Activated CD4-positive, alpha-beta T cell treated with anti-CD3 and anti-CD28 coated beads for 48 hours (primary cell): ENCODE results near the gene HTR5A.

Source experiments
- DNase-seq: peaks from one replicate; pipeline ENCODE4 v3.0.0-alpha.2; 2020

HTR5A gene

DNA sequence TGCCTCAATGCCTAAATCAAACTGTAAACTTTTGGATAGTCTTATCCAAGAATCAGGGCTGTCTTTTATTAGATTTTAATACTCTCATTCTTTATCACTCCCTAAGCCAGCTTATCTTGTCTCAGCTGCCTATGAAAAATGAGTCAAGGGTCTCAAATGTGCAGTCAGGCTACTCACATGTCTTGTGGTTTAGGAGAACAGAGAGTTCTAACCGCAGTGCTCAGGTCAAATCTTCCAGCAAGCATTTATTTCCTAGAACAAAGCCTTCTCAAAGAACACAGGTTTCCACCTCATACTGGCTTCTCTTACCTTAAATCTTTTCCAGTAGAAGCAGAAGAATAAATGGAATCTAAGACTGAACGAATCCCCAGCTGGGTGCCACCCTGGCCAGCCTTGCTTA lies 23.5 kb downstream of the HTR5A start:
- no peak for DNase-seq

DNA sequence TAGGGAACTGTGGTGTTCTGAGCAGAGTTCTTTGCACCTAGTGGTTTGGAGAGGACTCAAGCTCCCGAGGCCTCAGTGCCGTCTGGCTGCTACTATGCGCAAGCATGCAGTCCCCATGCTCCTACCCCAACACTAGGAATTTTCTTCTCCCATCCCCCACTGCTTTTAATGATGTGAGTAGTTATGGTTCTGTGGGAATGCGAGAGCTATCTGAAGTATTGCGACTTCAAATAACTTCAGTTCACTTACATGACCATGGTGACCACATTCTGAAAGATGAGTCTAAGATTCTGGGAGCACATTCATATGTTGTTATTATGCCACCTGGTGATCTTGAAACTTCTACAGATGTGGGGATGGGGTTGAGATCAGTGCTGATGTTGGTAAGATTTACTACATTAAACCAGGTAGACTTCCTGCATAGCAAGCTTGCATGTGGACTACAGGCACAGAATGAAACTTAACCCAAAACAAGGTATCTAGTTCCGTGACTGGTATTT lies 24.6 kb downstream of the HTR5A start:
- DNase-seq = no peak

DNA sequence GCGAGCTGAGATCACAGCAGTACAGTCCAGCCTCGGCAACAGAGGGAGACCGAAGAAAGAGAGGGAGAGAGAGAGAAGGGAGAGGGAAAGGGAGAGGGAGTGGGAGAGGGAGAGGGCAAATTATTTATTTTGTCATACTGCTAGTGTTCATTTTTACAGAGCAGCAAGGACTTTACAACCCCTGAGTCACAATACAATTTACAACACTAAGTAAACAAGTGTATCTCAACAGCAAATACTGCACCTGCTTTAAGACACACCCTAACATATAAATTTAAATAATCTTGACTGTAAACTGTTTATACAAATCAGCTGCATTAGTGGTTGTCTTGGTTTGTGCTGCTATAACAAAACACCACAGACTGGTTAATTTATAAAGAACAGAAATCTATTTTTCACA lies 27.2 kb downstream of the HTR5A start:
- no peak for DNase-seq

DNA sequence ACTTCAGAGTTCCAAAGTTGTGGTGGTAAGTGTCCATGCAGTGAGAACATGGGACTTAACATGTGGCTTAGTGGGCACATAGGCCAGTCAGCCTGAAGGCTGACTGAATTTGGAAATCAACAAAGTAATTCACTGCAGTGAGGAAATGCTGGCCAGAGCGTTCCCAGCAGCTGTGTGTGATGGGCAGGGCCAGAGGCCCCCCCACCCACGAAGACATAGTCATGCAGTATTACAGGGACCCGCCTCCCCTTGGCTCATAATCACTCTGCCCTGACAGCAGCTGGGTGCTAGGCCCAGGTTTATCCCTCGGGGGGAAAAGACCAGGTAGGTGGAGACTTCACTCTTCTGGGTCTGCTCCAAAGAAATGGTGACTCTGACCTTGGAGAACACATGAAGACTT lies 33.7 kb downstream of the HTR5A start:
- no peak for DNase-seq

DNA sequence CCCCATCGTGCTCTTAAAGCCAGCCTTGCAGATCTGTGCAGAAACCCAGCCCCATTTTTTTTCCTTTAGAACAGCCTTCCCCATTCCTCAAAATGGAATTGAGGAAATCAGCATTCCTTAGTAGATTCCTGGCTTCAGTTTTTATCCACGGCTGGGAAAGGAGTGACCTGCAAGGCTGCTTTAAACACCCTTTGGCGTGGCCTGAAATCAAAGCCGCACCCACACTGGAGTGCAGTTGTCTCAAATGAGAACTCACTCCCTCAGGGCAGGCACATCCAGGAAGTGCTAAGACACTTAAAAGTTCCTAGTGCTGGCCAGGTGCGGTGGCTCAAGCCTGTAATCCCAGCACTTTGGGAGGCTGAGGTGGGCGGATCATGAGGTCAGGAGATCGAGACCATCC lies 34.8 kb downstream of the HTR5A start:
- no peak for DNase-seq

DNA sequence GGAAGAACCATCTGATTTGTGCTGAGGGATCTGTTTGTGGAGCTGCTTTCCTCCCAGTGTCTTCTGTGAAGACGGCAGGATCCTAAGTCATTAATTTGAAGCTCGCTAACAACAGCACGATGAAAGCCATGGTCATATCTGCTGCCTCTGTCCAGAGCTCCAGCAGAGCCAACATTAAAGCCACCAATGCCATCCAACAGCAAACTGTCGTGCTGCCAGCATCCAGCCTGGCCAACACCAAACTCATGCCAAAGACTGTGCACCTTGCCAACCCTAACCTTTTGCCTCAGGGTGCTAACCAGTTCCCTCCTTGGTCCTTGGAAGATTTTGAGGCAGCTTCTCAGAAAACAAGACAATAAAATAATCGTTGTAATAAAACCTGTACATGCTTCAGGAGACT lies 36.2 kb downstream of the HTR5A start:
- DNase-seq = no peak

DNA sequence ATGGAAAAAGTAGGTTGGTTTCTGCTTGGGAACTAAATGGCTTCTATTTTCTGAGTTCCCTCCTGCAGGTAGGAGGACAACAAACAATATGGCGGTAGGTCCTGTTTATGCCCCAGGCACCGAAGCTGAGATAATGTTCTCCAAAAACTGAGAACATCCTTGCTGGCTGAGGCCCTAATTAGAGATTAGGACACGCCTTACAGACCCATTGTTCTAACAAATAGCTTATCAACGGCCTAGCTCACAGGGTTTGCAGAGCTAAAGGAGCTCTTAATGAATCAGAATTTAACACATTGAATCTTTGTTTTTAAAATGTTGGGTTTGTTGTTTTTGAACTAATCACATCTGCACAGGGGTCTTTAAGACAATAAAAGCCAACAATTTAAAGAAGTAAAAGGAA lies 37.0 kb downstream of the HTR5A start:
- no peak for DNase-seq

DNA sequence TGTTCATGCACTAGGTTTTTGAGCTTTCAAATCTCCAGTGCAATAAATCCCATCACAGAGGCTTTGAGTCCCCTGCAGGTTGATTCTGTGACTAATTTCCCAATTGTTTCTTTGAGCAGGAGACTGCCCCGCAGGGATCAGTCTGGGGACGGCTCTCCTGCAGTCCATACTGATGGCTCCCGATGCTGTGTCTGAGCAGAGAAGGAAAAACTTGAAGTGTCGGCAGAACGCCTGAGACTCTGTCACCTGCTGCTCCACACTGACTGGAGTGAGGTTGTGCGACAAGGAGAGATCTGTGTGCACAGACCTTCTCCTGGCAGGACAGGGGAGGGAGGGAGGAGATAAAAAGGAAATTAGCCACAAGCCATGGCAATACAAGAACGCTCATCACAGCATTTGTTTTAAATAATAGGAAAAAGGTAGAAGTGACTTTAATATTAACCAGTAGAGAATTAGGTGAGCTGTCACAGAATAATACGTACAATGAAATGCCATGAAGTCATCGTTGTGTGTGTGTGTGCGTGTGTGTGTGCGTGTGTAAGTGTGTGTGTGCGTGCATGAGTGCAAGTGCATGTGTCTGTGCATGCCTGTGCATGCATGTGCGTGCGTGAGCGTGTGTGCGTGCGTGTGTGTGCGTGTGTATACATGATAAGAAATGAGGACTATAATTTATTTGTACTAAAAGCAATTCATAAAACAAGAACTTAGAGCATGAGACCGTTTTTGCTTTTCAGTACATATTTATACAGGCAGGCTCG lies 38.2 kb downstream of the HTR5A start:
- DNase-seq = no peak

DNA sequence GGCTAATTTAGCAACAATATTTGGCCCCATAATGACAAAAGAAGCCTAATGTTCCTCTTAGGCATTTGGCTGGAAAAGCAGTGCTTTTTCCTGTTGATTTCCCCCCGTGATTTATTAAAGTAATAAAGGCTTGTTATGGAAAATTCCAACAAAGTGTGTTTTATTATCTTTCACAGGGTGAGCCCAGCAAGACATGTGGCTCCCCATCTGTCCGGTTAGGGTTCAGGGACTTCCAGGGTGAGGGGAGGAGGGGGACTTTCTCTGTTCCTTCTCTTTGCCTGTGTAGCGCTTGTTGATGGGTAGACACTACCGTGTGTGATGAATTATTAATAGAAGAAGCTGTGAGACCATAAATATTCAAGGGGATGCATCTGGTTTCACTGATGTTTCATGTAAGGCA lies 39.0 kb downstream of the HTR5A start:
- DNase-seq = no peak

DNA sequence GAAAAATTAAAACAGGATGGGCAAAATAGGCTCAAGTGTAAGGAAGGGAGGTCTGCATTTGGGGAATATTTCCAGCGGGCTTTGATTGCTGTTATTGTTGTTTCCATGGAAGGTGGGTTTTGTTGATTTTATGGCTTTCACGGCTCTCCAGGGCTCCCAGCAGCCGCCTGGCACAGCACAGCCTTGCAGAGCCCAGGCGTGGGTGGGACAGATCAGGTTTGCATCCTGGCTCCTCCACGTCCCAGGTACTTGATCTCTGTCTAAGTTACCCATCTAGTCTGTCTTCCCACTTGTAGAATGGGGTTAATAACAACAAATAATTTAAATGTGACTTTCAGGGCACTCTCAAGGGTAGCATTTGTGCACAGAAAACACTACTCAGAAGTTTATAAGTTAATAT lies 45.2 kb downstream of the HTR5A start:
- no peak for DNase-seq

DNA sequence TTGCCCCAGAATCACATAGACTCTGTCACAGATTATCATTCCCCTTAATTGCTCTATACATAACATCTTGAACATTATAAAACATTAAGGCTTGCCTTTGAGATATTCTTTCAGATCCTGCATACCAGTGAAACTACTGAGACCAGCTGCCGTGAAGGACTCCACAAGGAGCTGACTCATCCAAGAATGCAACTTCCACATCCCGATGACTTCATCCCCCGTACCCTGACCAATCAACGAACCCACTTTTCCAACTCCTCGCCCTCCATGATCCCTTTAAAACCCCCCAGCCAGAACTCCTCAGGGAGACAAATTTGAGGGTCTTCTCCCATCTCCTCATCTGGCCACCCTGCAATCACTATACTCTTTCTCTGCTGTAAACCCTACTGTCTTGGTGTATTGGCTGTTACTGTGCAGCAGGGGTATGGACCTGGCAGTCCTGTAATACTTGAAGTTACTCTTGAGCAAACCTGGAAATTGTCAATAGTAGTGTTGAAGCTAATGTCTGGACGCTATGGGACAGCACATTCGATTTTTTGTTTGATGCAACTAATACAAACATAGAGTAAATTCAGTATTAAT lies 49.8 kb downstream of the HTR5A start:
- no peak for DNase-seq

DNA sequence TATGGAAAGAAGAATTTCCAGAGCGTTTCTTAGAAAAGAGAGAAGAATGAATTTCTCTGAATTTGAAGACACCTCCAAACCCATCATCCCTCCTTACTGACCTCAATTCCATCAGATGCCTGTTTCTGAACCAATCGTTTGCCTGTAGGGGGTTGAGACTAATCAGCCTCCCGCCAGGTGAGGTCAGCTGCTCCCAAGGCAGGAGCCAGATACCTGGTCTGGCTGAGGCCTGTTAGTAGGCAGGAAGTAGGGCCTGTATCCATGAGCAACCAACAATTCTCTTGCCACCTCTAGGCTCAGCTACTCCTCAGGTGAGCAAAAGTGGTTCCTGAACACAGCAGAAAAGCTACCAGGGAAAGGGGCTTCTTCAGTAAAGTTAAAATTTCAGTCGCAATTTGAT lies 50.3 kb downstream of the HTR5A start:
- DNase-seq = no peak

DNA sequence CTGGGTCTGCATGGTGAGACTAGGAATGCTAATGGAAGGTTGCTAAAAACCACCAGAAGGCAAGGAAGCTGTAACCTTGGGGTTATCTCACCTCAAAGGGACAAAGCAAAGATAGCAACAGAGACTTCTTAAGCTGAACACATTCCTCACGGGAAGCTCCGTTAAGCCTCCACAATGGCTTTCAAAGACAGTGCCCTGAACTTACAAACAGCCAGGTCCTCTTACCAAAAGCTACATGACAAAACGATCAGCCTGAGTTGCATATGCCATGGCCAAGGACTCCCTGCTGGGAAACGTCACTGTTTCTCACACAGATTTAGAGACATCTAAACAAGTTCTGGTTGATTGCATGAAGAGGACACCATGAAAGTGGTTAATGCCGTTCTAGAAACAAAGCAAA lies 52.7 kb downstream of the HTR5A start:
- no peak for DNase-seq

DNA sequence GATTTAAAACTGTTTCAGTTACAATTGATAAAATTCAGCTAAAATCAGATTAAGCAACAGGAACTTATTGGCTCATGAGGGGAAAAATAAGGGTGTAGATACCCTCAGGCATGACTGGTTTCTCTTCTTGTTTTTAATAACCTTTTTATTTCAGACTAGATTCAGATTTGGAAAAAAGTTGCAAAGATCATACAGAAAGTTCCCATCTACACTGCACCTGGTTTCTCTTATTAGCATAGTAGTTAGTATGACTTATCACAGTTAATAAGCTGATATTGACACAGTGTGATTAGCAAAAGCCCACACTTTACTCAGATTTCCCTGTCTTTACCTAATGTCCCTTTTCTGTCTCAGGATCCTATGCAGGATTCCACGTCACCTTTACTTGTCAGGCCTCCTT lies 53.3 kb downstream of the HTR5A start:
- no peak for DNase-seq

DNA sequence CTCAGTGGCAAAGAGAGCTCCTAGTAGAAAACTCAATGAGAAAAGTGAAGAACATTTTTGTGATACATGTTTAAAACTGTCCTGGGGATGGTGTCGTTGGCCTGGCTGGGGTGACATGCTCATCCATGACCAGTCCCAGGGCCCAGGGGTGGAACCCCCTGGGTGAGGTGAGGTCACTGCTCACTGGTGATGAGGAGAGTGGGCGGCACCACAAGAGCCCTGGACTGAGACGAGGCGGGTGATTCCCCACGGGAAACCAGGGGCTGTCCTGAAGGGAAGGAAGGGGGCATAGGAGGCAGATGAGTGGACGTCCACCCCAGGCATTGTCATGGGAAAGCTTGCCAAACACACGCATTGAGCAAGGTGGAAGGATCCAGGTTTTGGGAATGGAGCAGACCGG lies 54.6 kb downstream of the HTR5A start:
- no peak for DNase-seq

DNA sequence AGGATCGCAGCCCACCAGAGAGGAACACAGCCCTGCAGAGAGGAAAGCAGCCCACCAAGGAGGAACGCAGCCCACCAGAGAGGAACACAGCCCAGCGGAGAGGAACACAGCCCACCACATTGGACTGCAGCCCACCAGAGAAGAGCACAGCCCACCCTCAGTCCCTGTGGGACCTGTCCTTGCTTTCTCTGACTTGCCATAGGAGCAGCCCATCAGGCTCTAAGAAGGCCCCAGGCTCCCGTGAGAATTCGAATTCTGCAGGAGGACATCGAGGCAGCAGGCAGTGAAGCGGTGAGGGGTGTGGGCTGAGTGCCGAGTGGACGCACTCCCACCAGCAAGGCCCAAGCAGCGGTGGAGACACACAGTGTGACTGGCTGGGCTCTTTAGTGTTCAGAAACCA lies 59.1 kb downstream of the HTR5A start:
- DNase-seq = no peak

DNA sequence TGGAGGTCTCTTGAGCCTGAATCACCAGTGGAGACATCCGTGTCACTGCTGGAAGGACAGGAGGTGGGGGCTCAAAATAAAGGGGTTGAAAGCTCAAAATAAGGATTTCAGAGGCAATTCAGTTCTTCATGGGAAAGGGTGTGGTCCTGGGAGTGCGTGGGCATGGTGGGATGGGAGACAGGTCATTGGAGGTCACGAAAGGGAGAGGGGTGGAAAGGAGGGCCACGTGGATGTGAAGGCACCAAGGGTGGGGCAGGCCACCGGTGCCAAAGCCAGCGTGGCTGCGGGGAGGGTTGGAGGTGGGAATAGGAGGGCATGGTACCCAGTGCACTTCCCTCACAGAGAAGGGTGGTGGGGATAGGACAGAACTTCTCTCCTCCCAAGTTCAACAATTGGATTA lies 59.7 kb downstream of the HTR5A start:
- DNase-seq = no peak

DNA sequence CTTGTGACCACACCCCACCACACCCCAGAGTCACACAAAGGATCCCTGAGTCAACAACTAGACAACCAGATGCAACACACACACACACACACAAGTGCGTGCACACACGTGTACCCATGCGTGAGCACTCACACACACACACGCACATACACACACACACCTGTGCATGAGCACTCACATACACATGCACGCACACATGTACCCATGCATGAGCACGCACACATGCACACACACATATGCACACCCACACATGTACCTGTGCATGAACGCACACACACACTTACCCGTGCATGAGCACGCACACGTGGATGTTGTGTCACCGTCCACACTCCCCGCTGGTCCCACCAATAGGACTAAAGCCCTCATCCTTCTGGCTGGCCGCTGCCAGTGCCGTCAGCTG lies 60.4 kb downstream of the HTR5A start:
- DNase-seq = no peak

DNA sequence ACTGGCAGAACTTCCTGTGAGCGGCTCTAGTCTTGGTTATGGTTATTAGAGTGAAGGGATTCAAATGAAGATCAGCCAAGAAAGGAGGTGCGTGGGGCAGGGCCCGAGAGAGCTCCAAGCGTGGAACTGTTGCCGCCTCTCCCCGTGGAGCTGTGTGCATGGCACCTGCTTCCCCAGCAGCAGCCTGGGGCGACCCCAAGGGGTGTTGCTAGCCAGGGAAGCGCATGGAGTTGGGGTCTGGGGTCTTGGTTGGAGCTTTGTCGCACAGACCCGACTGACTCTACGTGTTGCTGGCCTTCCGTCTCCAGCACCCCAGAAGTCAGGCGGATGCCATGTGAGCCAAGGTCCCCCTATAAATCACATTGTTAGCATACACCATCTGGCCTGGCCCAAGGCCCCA lies 61.0 kb downstream of the HTR5A start:
- no peak for DNase-seq

DNA sequence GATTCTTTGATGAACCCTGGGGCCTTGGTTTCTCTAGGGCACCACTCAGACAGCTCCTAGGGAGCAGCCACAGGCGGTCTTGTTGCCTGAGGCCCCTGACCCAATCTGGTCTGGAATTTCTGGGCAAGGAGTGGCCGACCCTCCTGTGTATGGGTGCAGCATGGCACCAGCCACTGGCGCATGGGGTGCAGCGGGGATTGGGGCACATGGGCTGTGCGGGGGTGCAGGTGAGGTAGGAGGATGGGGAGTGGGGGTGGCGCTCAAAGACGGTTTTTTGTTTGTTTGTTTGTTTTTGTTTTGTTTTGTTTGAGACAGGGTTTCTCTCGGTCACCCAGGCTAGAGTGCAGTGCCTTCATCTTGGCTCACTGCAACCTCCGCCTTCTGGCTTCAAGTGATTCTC lies 62.3 kb downstream of the HTR5A start:
- DNase-seq = no peak

DNA sequence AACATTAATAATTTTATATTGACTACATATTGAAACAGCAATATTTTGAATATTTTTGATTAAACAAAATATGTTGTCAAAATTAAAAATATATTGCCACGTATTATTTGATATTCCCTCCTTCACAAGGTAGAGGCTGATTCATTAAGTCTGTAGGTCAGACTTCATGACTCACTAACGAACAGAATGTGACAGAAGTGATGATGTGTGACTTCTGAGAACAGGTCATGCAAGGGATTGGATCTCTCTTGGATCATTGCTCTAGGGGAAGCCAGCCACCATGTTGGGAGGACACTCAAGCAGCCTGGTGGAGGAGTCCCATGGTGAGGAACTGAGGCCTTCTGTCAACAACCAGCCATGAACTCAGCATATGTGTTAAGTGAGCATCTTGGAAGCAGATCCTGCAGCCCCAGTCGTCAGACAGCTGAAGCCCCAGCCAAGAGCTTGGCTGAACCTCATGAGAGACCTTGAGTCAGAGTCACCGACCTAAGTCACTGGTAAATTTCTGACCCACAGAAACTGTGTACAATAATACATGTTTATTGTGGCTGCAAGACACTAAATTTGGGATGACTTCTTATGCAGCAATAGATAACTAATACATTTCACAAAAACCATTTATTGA lies 66.6 kb downstream of the HTR5A start:
- no peak for DNase-seq
